Endothelial cell of umbilical vein (primary cell): ENCODE measurements around the gene STYXL1. TPM values are rescaled to one million over a fixed set of nuclear protein-coding genes. Genes with fewer than 3 reads are reported as not detected.

Experiments used
- BruUV-seq: library from RNA; stranded (reverse); fragments of 400-500 nt; replicated peaks from 2 replicates; lab custom pipeline; 2021; lab: Mats Ljungman, UMichigan
- CTCF ChIA-PET: fragments of 300-600, 350-600 bp; sonication (Branson Sonifier 250); formaldehyde crosslinking; loops from one replicate; lab custom pipeline; 2021; ENCODE audit warnings: antibody characterized with exemption, inconsistent platforms; lab: Charles Lee
- POLR2A ChIA-PET: fragments of 300-600, 350-600 bp; sonication (Branson Sonifier 250); formaldehyde crosslinking; loops from one replicate; lab custom pipeline; 2021; ENCODE audit warnings: antibody characterized with exemption, inconsistent platforms; lab: Charles Lee
- DNase-seq: peaks from one replicate; pipeline ENCODE4 v3.0.0-alpha.2; 2011; ENCODE audit warnings: low read depth, low spot score
- FAIRE-seq: peaks from 2 replicates; lab custom pipeline; 2011; peaks lifted over from hg19 to GRCh38; lab: Jason Lieb, UNC
- H2AFZ ChIP-seq: 2 replicates; pipeline ENCODE4 v1.6.0; 2012; ENCODE audit warnings: low read depth, low read length, control low read depth, inconsistent platforms
- H3K27ac ChIP-seq: 2 replicates; pipeline ENCODE4 v1.5.1; 2011; ENCODE audit warnings: low read depth, mild to moderate bottlenecking, control low read depth, low read length, moderate library complexity; ENCODE audit not compliant: insufficient read depth
- H3K27me3 ChIP-seq, 2 experiments: 2 replicates each; pipeline versions ENCODE4 v1.6.0 to v1.6.1; 2011; ENCODE audit warnings: low read length in 2 of 2, mixed read lengths in 1 of 2; ENCODE audit not compliant: control insufficient read depth in 2 of 2, insufficient read depth in 2 of 2
- H3K36me3 ChIP-seq, 2 experiments: 2 replicates in 1 of 2; 3 replicates in 1 of 2; pipeline ENCODE4 v1.5.1; 2011; ENCODE audit warnings: low read length in 2 of 2, mild to moderate bottlenecking in 1 of 2, moderate library complexity in 1 of 2; ENCODE audit not compliant: control insufficient read depth in 2 of 2, insufficient read depth in 2 of 2; ENCODE audit errors: extremely low read depth in 1 of 2
- H3K4me1 ChIP-seq: 3 replicates; pipeline ENCODE4 v1.5.1; 2011; ENCODE audit warnings: mild to moderate bottlenecking, low read length; ENCODE audit not compliant: control insufficient read depth, insufficient read depth; ENCODE audit errors: extremely low read depth
- H3K4me2 ChIP-seq: 2 replicates; pipeline ENCODE4 v1.6.1; 2011; ENCODE audit warnings: low read length, control low read depth, mixed read lengths; ENCODE audit not compliant: insufficient read depth
- H3K4me3 ChIP-seq, 3 experiments: fragments of 200-600 bp in 1 of 3; sonication (generic), shearing (Covaris generic) in 1 of 3; replicated peaks in 1 of 3; 2 replicates each; pipeline ENCODE4 v1.5.1; 2011 to 2016; ENCODE audit warnings: control low read depth in 3 of 3, low read length in 3 of 3, mild to moderate bottlenecking in 2 of 3, inconsistent platforms in 1 of 3, low read depth in 1 of 3, moderate library complexity in 1 of 3; ENCODE audit not compliant: insufficient read depth in 1 of 3
- H3K79me2 ChIP-seq: 2 replicates; pipeline ENCODE4 v1.6.0; 2012; ENCODE audit warnings: low read length, inconsistent platforms; ENCODE audit not compliant: control insufficient read depth, insufficient read depth
- H3K9ac ChIP-seq: replicated peaks from 2 replicates; pipeline ENCODE3; 2011; ENCODE audit warnings: low read length, control low read depth; ENCODE audit not compliant: insufficient read depth; ENCODE audit errors: extremely low read depth
- H3K9me1 ChIP-seq: replicated peaks from 3 replicates; pipeline ENCODE4 v1.6.0; 2011; ENCODE audit warnings: mild to moderate bottlenecking, low read length; ENCODE audit not compliant: control insufficient read depth, insufficient read depth; ENCODE audit errors: extremely low read depth
- H3K9me3 ChIP-seq: replicated peaks from 2 replicates; pipeline ENCODE4 v1.5.1; 2012; ENCODE audit warnings: low read length, inconsistent platforms; ENCODE audit not compliant: control insufficient read depth, insufficient read depth
- H4K20me1 ChIP-seq: replicated peaks from 2 replicates; pipeline ENCODE3; 2011; ENCODE audit warnings: mild to moderate bottlenecking, low read length; ENCODE audit not compliant: control insufficient read depth, insufficient read depth; ENCODE audit errors: extremely low read depth
- CTCF ChIP-seq, 2 donors: IDR thresholded peaks; 1 replicate in 1 of 2; 2 replicates in 1 of 2; pipeline ENCODE4 v1.5.1; 2011; ENCODE audit warnings: low read length in 2 of 2, mild to moderate bottlenecking in 2 of 2, moderate library complexity in 2 of 2, control low read depth in 1 of 2, inconsistent platforms in 1 of 2, low read depth in 1 of 2; ENCODE audit not compliant: insufficient read depth in 1 of 2; ENCODE audit errors: extremely low read depth in 1 of 2
- EZH2 ChIP-seq: IDR thresholded peaks from 2 replicates; pipeline ENCODE4 v1.6.1; 2012; ENCODE audit warnings: borderline replicate concordance, low read depth, mild to moderate bottlenecking, moderate library complexity, low read length, inconsistent platforms; ENCODE audit not compliant: severe bottlenecking
- FOS ChIP-seq: IDR thresholded peaks from 2 replicates; pipeline ENCODE4 v1.6.1; 2011; ENCODE audit warnings: mild to moderate bottlenecking, low read length, moderate library complexity, borderline replicate concordance; ENCODE audit not compliant: insufficient read depth
- GATA2 ChIP-seq: IDR thresholded peaks from 2 replicates; pipeline ENCODE4 v1.7.0; 2011; ENCODE audit warnings: low read depth, mild to moderate bottlenecking, moderate library complexity, mixed read lengths, low read length; ENCODE audit not compliant: insufficient read length, insufficient read depth
- JUN ChIP-seq: IDR thresholded peaks from 2 replicates; pipeline ENCODE4 v1.6.1; 2011; ENCODE audit warnings: borderline replicate concordance, low read depth; ENCODE audit not compliant: insufficient read length, insufficient read depth
- MAX ChIP-seq: IDR thresholded peaks from 2 replicates; pipeline ENCODE4 v1.6.1; 2011; ENCODE audit not compliant: insufficient read depth, insufficient read length
- MYC ChIP-seq: IDR thresholded peaks from one replicate; pipeline ENCODE4 v1.6.1; 2011; ENCODE audit warnings: mild to moderate bottlenecking, low read depth, low read length
- POLR2A ChIP-seq: IDR thresholded peaks from 2 replicates; pipeline ENCODE4 v1.6.1; 2012; ENCODE audit warnings: low read depth, mild to moderate bottlenecking, control low read depth, low read length
- POLR2AphosphoS5 ChIP-seq: IDR thresholded peaks from 2 replicates; pipeline ENCODE4 v1.6.1; 2012; ENCODE audit warnings: low read depth, mild to moderate bottlenecking, control low read depth, low read length, moderate library complexity; ENCODE audit not compliant: insufficient read depth
- dilution Hi-C: fragments of 300-500 bp; cut with MboI; formaldehyde crosslinking; loops from one replicate; pipeline ENCODE4 v1.15.0; 2019; ENCODE audit warnings: low sequenced_read_pairs; ENCODE audit not compliant: extremely low pct_ligation_motif_present
- intact Hi-C: fragments of 100-400 bp; cut with micrococcal nuclease; formaldehyde crosslinking; loops from one replicate; pipeline ENCODE4 v1.10.0; 2022
- polyA plus RNA-seq, 4 experiments: library from polyadenylated mRNA; depleted of rRNA in 3 of 4; stranded (reverse) in 3 of 4; unstranded in 1 of 4; fragments of >200 nt; gene quantifications; 2 replicates each; pipeline versions ENCODE4 v1.2.1 to v1.2.3, GENCODE V29; 2011 to 2012; ENCODE audit warnings: missing spikeins in 1 of 4
- total RNA-seq: library from RNA; stranded (reverse); gene quantifications from 2 replicates; pipeline ENCODE4 v1.2.3, GENCODE V29; 2021

The STYXL1 gene
- total and polyA plus RNA-seq, 2 donors (not counting 3 experiments of a cell fraction or from before 2014, with no cell fraction given): 23.0 to 67.6 TPM

DNA sequence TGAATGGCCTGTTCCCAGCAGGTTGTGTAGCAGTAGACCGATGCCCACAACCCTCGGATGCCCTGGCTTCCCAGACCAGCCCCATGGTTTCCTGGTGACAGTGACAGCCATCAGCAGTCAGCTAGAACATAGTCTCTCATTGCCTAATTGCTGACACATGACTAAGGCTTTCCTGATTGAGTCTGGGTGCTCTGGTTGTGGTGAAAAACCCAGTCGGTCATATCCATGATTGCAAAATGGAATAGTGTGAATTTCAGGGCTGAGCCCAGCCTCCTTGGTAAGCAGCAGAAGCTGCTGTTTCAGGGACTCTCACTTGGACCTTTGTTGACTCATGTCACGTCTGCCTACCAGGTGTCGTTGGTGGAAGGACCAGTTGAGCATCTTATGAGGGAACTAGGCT, 96.3 kb downstream of the STYXL1 start:
- no peaks in the 10 kb centered on the region for H3K9me1 ChIP-seq
- no peak overlapping the region for H3K4me3 ChIP-seq
- no peak for DNase-seq
- dilution Hi-C loops (no loop called here), intact Hi-C loops (no loop called here)
- no peak overlapping the region for H2AFZ ChIP-seq
- H3K27me3 ChIP-seq: no peaks in the 10 kb centered on the region
- no peaks in the 10 kb centered on the region for H3K79me2 ChIP-seq
- H3K4me2 ChIP-seq: no peak overlapping the region
- ChIA-PET POLR2A (no interaction called here), CTCF (no interaction called here)
- BruUV-seq: no TSS peak
- H3K4me1 ChIP-seq: peaks cover 9% of the 10 kb centered on the region
- H3K36me3 ChIP-seq: peaks cover 3 to 4% of the 10 kb centered on the region in 2 experiments
- no peaks in the 10 kb centered on the region for H3K9me3 ChIP-seq
- no peaks in the 10 kb centered on the region for H4K20me1 ChIP-seq
- H3K27ac ChIP-seq: no peak overlapping the region
- TF ChIP-seq EZH2: no peak
- TF ChIP-seq POLR2A: no peak
- no peak for TF ChIP-seq MAX
- TF ChIP-seq JUN: no peak
- TF ChIP-seq CTCF (IDR thresholded peaks at IDR 0.05; ENCODE audit: extremely low read depth in 1 of 2, insufficient read depth in 1 of 2, low read depth in 1 of 2, low read length in 2 of 2): no peak
- TF ChIP-seq FOS: no peak
- no peak for TF ChIP-seq MYC
- TF ChIP-seq GATA2: no peak
- TF ChIP-seq POLR2AphosphoS5: no peak
- FAIRE-seq: peak; percentile 35
- no peak overlapping the region for H3K9ac ChIP-seq
